Liver (tissue), 9 donors: ENCODE results near the gene ATG2A. TPM values are rescaled to one million over a fixed set of nuclear protein-coding genes. Genes with fewer than 3 reads are reported as not detected.

ENCODE experiments used
- DNase-seq: peaks from one replicate; pipeline ENCODE4 v3.0.0-alpha.2; 2017; ENCODE audit warnings: low spot score
- H3K27ac ChIP-seq, 2 donors: one replicate each; pipeline ENCODE4 v1.7.0; 2013; ENCODE audit warnings: inconsistent platforms in 2 of 2, low read length in 2 of 2, control low read depth in 1 of 2, low read depth in 1 of 2, mild to moderate bottlenecking in 1 of 2
- H3K27me3 ChIP-seq, 4 donors: one replicate each; pipeline versions ENCODE4 v1.6.1 to v1.7.0; 2013; ENCODE audit warnings: low read length in 3 of 4, inconsistent platforms in 1 of 4, mild to moderate bottlenecking in 1 of 4, moderate library complexity in 1 of 4; ENCODE audit not compliant: control insufficient read depth in 4 of 4, insufficient read depth in 4 of 4
- H3K36me3 ChIP-seq, 4 donors: one replicate each; pipeline versions ENCODE4 v1.6.1 to v1.7.0; 2013; ENCODE audit warnings: low read length in 3 of 4, mild to moderate bottlenecking in 3 of 4, low read depth in 1 of 4, moderate library complexity in 1 of 4; ENCODE audit not compliant: control insufficient read depth in 4 of 4, insufficient read depth in 3 of 4
- H3K4me1 ChIP-seq, 4 donors: one replicate each; pipeline versions ENCODE4 v1.6.1 to v1.7.0; 2013; ENCODE audit warnings: low read length in 3 of 4, mild to moderate bottlenecking in 3 of 4, moderate library complexity in 1 of 4; ENCODE audit not compliant: control insufficient read depth in 4 of 4, insufficient read depth in 4 of 4
- H3K4me3 ChIP-seq, 3 donors: one replicate each; pipeline versions ENCODE4 v1.6.1 to v1.7.0; 2013; ENCODE audit warnings: low read length in 3 of 3, control low read depth in 1 of 3, low read depth in 1 of 3, mild to moderate bottlenecking in 1 of 3
- H3K9ac ChIP-seq, 2 donors: one replicate each; pipeline ENCODE4 v1.7.0; 2013; ENCODE audit warnings: low read length in 2 of 2, mild to moderate bottlenecking in 2 of 2, moderate library complexity in 2 of 2, control low read depth in 1 of 2, low read depth in 1 of 2
- H3K9me3 ChIP-seq, 4 donors: one replicate each; pipeline versions ENCODE4 v1.6.1 to v1.7.0; 2013; ENCODE audit warnings: low read length in 3 of 4; ENCODE audit not compliant: control insufficient read depth in 4 of 4
- CTCF ChIP-seq: fragments of 150-350 bp; IDR thresholded peaks from 2 replicates; pipeline ENCODE4 v1.5.1; 2017; ENCODE audit warnings: improper control_type of control experiment, low read depth, low read length; ENCODE audit not compliant: missing input control
- EGR1 ChIP-seq, 2 donors: IDR thresholded peaks; 2 replicates each; pipeline ENCODE4 v1.6.1; 2016 to 2018; ENCODE audit warnings: antibody characterized with exemption in 2 of 2, low read depth in 2 of 2
- FOXA1 ChIP-seq: IDR thresholded peaks from 2 replicates; pipeline ENCODE4 v1.6.1; 2016; ENCODE audit warnings: antibody characterized with exemption
- FOXA2 ChIP-seq: IDR thresholded peaks from 2 replicates; pipeline ENCODE4 v1.6.1; 2016; ENCODE audit warnings: antibody characterized with exemption
- GABPA ChIP-seq, 2 donors: IDR thresholded peaks in 1 of 2; conservative IDR thresholded peaks in 1 of 2; 2 replicates each; pipeline ENCODE4 v1.6.1; 2016; ENCODE audit warnings: antibody characterized with exemption in 2 of 2, mild to moderate bottlenecking in 1 of 2, moderate library complexity in 1 of 2
- HNF4A ChIP-seq, 2 donors: conservative IDR thresholded peaks; 2 replicates each; pipeline ENCODE4 v1.6.1; 2016; ENCODE audit warnings: antibody characterized with exemption in 2 of 2, mild to moderate bottlenecking in 2 of 2
- HNF4G ChIP-seq: IDR thresholded peaks from 2 replicates; pipeline ENCODE4 v1.6.1; 2016; ENCODE audit warnings: antibody characterized with exemption
- JUND ChIP-seq, 2 donors: IDR thresholded peaks; 2 replicates each; pipeline ENCODE4 v1.6.1; 2016; ENCODE audit warnings: antibody characterized with exemption in 2 of 2
- MAX ChIP-seq: IDR thresholded peaks from 2 replicates; pipeline ENCODE4 v1.6.1; 2016; ENCODE audit warnings: antibody characterized with exemption
- NR2F2 ChIP-seq: IDR thresholded peaks from 2 replicates; pipeline ENCODE4 v1.6.1; 2016; ENCODE audit warnings: antibody characterized with exemption
- RAD21 ChIP-seq, 2 donors: IDR thresholded peaks; 2 replicates each; pipeline ENCODE4 v1.6.1; 2016; ENCODE audit warnings: antibody characterized with exemption in 2 of 2, mild to moderate bottlenecking in 2 of 2
- RXRA ChIP-seq, 2 donors: IDR thresholded peaks; 2 replicates each; pipeline ENCODE4 v1.6.1; 2017 to 2018; ENCODE audit warnings: antibody characterized with exemption in 2 of 2, mild to moderate bottlenecking in 1 of 2
- SP1 ChIP-seq: IDR thresholded peaks from 2 replicates; pipeline ENCODE4 v1.6.1; 2018; ENCODE audit warnings: antibody characterized with exemption, mild to moderate bottlenecking
- TAF1 ChIP-seq: conservative IDR thresholded peaks from 2 replicates; pipeline ENCODE4 v1.6.1; 2016; ENCODE audit warnings: antibody characterized with exemption, mild to moderate bottlenecking
- YY1 ChIP-seq: IDR thresholded peaks from 2 replicates; pipeline ENCODE4 v1.6.1; 2016; ENCODE audit warnings: antibody characterized with exemption, mild to moderate bottlenecking
- WGBS: extraction: QIAGEN DNeasy Blood & Tissue Kit; methylation state at CpG from one replicate; pipeline ENCODE4 v1.1.7; 2013; 5-methylcytosine and 5-hydroxymethylcytosine counted together
- polyA plus RNA-seq, 2 donors: library from polyadenylated mRNA; stranded (reverse) in 1 of 2; unstranded in 1 of 2; fragments of 200-250 nt in 1 of 2; fragments of >200 nt in 1 of 2; fragmentation: Nextera tagmentation in 1 of 2; extraction: Ambion mirVana in 1 of 2; gene quantifications; one replicate each; pipeline versions ENCODE4 v1.2.1 to v1.2.3, GENCODE V29; 2013 to 2015
- total RNA-seq, 2 donors: library from RNA; depleted of rRNA; stranded (reverse); fragments of >200 nt; gene quantifications; one replicate each; pipeline ENCODE4 v1.2.3, GENCODE V29; 2014
- TF ChIP-seq, protein P1 (sequence below): IDR thresholded peaks from 2 replicates; pipeline ENCODE4 v1.6.1; 2016; ENCODE audit warnings: antibody characterized with exemption, mild to moderate bottlenecking
- TF ChIP-seq, protein P2 (sequence below): IDR thresholded peaks from 2 replicates; pipeline ENCODE4 v1.6.1; 2016; ENCODE audit warnings: antibody characterized with exemption
- TF ChIP-seq, protein P3 (sequence below): IDR thresholded peaks from 2 replicates; pipeline ENCODE4 v1.6.1; 2016; ENCODE audit warnings: antibody characterized with exemption
- donor health status: healthy.
- donor health status: healthy.
- donor health status: healthy.
- donor health status: healthy.
- donor health status: healthy.

The ATG2A gene
- total and polyA plus RNA-seq, 4 donors = 15.6 to 34.1 (median 23.0) TPM

GRCh38 chr11:64916040-64916774 lies 802 bp downstream of the ATG2A start:
- peak overlapping the region; percentile 64 to 96 (median 83) for H3K4me3 ChIP-seq
- H3K27ac ChIP-seq = peak overlapping the region; percentile 88 to 94
- TF ChIP-seq, protein P1, sequence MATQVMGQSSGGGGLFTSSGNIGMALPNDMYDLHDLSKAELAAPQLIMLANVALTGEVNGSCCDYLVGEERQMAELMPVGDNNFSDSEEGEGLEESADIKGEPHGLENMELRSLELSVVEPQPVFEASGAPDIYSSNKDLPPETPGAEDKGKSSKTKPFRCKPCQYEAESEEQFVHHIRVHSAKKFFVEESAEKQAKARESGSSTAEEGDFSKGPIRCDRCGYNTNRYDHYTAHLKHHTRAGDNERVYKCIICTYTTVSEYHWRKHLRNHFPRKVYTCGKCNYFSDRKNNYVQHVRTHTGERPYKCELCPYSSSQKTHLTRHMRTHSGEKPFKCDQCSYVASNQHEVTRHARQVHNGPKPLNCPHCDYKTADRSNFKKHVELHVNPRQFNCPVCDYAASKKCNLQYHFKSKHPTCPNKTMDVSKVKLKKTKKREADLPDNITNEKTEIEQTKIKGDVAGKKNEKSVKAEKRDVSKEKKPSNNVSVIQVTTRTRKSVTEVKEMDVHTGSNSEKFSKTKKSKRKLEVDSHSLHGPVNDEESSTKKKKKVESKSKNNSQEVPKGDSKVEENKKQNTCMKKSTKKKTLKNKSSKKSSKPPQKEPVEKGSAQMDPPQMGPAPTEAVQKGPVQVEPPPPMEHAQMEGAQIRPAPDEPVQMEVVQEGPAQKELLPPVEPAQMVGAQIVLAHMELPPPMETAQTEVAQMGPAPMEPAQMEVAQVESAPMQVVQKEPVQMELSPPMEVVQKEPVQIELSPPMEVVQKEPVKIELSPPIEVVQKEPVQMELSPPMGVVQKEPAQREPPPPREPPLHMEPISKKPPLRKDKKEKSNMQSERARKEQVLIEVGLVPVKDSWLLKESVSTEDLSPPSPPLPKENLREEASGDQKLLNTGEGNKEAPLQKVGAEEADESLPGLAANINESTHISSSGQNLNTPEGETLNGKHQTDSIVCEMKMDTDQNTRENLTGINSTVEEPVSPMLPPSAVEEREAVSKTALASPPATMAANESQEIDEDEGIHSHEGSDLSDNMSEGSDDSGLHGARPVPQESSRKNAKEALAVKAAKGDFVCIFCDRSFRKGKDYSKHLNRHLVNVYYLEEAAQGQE = no peak
- TF ChIP-seq EGR1 (IDR thresholded peaks at IDR 0.05; ENCODE audit: low read depth in 2 of 2) (no peak), HNF4A (conservative IDR thresholded peaks at IDR 0.05) (peak; percentile 10 to 47), SP1 (peak; percentile 28), RXRA (IDR thresholded peaks at IDR 0.05) (peak; percentile 58 to 82), NR2F2 (peak; percentile 88), CTCF (no peak), MAX (no peak), FOXA1 (no peak), TAF1 (no peak), YY1 (no peak), JUND (IDR thresholded peaks at IDR 0.05) (no peak), HNF4G (no peak), RAD21 (IDR thresholded peaks at IDR 0.05) (no peak), GABPA (IDR thresholded peaks at IDR 0.05 in 1 of 2, conservative IDR thresholded peaks at IDR 0.05 in 1 of 2) (peak in 1 of 2 donors; percentile 17), FOXA2 (no peak)
- TF ChIP-seq, protein P2, sequence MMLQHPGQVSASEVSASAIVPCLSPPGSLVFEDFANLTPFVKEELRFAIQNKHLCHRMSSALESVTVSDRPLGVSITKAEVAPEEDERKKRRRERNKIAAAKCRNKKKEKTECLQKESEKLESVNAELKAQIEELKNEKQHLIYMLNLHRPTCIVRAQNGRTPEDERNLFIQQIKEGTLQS = no peak
- TF ChIP-seq, protein P3, sequence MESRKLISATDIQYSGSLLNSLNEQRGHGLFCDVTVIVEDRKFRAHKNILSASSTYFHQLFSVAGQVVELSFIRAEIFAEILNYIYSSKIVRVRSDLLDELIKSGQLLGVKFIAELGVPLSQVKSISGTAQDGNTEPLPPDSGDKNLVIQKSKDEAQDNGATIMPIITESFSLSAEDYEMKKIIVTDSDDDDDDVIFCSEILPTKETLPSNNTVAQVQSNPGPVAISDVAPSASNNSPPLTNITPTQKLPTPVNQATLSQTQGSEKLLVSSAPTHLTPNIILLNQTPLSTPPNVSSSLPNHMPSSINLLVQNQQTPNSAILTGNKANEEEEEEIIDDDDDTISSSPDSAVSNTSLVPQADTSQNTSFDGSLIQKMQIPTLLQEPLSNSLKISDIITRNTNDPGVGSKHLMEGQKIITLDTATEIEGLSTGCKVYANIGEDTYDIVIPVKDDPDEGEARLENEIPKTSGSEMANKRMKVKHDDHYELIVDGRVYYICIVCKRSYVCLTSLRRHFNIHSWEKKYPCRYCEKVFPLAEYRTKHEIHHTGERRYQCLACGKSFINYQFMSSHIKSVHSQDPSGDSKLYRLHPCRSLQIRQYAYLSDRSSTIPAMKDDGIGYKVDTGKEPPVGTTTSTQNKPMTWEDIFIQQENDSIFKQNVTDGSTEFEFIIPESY = no peak
- DNase-seq = peak; percentile 53
- H3K36me3 ChIP-seq = peaks cover 14 to 29% (median 22%) of the 10 kb centered on the region in 4 donors
- H3K9ac ChIP-seq = peak overlapping the region; percentile 86 to 100
- no peaks in the 10 kb centered on the region for H3K9me3 ChIP-seq
- WGBS = 10% methylated on average over 23 of the region's 23 CpGs
- peaks cover 11 to 24% (median 17%) of the 10 kb centered on the region in 4 donors for H3K4me1 ChIP-seq
- H3K27me3 ChIP-seq = no peaks in the 10 kb centered on the region
